K562 (cell line): ENCODE data around the gene MGRN1. TPM values are rescaled to one million over a fixed set of nuclear protein-coding genes. Genes with fewer than 3 reads are reported as not detected.

Experiments
- CBFB ChIP-seq: sonication (generic); formaldehyde crosslinking; IDR thresholded peaks from 2 replicates; pipeline ENCODE4 v1.4.0; 2020; ENCODE audit warnings: mild to moderate bottlenecking, missing genetic modification reagents
- CEBPG ChIP-seq, 3 experiments: fragments of 200-800 bp in 1 of 3; sonication (Bioruptor generic) in 1 of 3; sonication (generic) in 1 of 3; formaldehyde crosslinking in 1 of 3; IDR thresholded peaks in 2 of 3; conservative IDR thresholded peaks in 1 of 3; 2 replicates each; pipeline versions ENCODE4 v1.6.1 to v1.8.0; 2016 to 2022; ENCODE audit warnings: missing compliant biosample characterization in 2 of 3, missing genetic modification characterization in 2 of 3, mild to moderate bottlenecking in 1 of 3, missing genetic modification reagents in 1 of 3
- ETV6 ChIP-seq, 3 experiments: fragments of 150-350 bp in 1 of 3; sonication (generic) in 1 of 3; formaldehyde crosslinking in 1 of 3; IDR thresholded peaks; 2 replicates each; pipeline versions ENCODE4 v1.6.1 to v1.8.0; 2014 to 2022; ENCODE audit warnings: borderline replicate concordance in 2 of 3, low read depth in 2 of 3, antibody characterized with exemption in 1 of 3, low read length in 1 of 3, mild to moderate bottlenecking in 1 of 3, missing genetic modification reagents in 1 of 3
- FOXO4 ChIP-seq: fragments of 450-650 bp; formaldehyde crosslinking; IDR thresholded peaks from 2 replicates; pipeline ENCODE4 v1.4.0; 2020; ENCODE audit warnings: mild to moderate bottlenecking, moderate library complexity
- NFXL1 ChIP-seq: fragments of 450-650 bp; formaldehyde crosslinking; IDR thresholded peaks from 2 replicates; pipeline ENCODE4 v1.4.0; 2021; ENCODE audit warnings: mild to moderate bottlenecking
- NR1H2 ChIP-seq: sonication (generic); formaldehyde crosslinking; IDR thresholded peaks from 2 replicates; pipeline ENCODE4 v1.4.0; 2020; ENCODE audit warnings: mild to moderate bottlenecking, missing genetic modification reagents
- RNF219 ChIP-seq: fragments of 250-450 bp; sonication (Bioruptor Pico); IDR thresholded peaks from 2 replicates; pipeline ENCODE4 v1.5.0; 2022; ENCODE audit warnings: mild to moderate bottlenecking
- USF2 ChIP-seq: sonication (generic); formaldehyde crosslinking; IDR thresholded peaks from 2 replicates; pipeline ENCODE4 v1.5.0; 2020; ENCODE audit warnings: missing genetic modification reagents
- ZBTB40 ChIP-seq, 2 experiments: fragments of 450-650 bp in 1 of 2; sonication (generic) in 1 of 2; formaldehyde crosslinking in 1 of 2; IDR thresholded peaks; 2 replicates each; pipeline versions ENCODE4 v1.7.1 to v1.9.0; 2016 to 2022; ENCODE audit warnings: inconsistent platforms in 1 of 2, mild to moderate bottlenecking in 1 of 2, missing genetic modification reagents in 1 of 2
- ZNF780A ChIP-seq: fragments of 250-450 bp; sonication (Bioruptor Pico); IDR thresholded peaks from 2 replicates; pipeline ENCODE4 v1.5.0; 2021; ENCODE audit warnings: mild to moderate bottlenecking
- polyA plus RNA-seq, 8 experiments: library from polyadenylated mRNA; depleted of rRNA in 4 of 8; stranded (reverse) in 5 of 8; unstranded in 3 of 8; fragments of >200 nt; fragmentation: Nextera tagmentation in 2 of 8; fragmentation: Illumina TruSeq in 1 of 8; extraction: Ambion mirVana in 2 of 8; extraction: Trizol in 1 of 8; gene quantifications; 2 replicates each; pipeline versions ENCODE4 v1.2.1 to v1.2.3, GENCODE V29; 2011 to 2014; ENCODE audit warnings: inconsistent platforms in 1 of 8, missing spikeins in 1 of 8
- total RNA-seq, 7 experiments: library from RNA; depleted of rRNA in 6 of 7; stranded (reverse); fragments of >200 nt in 6 of 7; fragmentation: Illumina TruSeq in 2 of 7; extraction: Trizol in 2 of 7; gene quantifications; 2 replicates each; pipeline versions ENCODE4 v1.2.1 to v1.2.3, GENCODE V29; 2011 to 2021; ENCODE audit warnings: low replicate concordance in 1 of 7

MGRN1 gene
- total and polyA plus RNA-seq, 9 of the 15 experiments (the other 6 are each of a cell fraction or from before 2014, with no cell fraction given), result 0.15 to 37.9 (median 6.0) TPM

GRCh38 chr16:4624015-4624826 lies at the start of gene MGRN1 (continued):
- TF ChIP-seq ETV6 (IDR thresholded peaks at IDR 0.05; ENCODE audit: borderline replicate concordance in 1 of 2, low read depth in 2 of 2, low read length in 1 of 2) (no peak), ETV6 (CRISPR knock-in tag; IDR thresholded peaks at IDR 0.05; ENCODE audit: borderline replicate concordance) (no peak), NR1H2 (CRISPR knock-in tag) (no peak), FOXO4 (CRISPR knock-in tag) (no peak), NFXL1 (CRISPR knock-in tag) (no peak), CBFB (CRISPR knock-in tag) (no peak), ZBTB40 (IDR thresholded peaks at IDR 0.05) (no peak), ZBTB40 (CRISPR knock-in tag; IDR thresholded peaks at IDR 0.05) (no peak), USF2 (no peak; the same call in 1 of the 2 replicates), CEBPG (CRISPR knock-in tag; IDR thresholded peaks at IDR 0.05) (no peak), CEBPG (tag; conservative IDR thresholded peaks at IDR 0.05 in 1 of 2, IDR thresholded peaks at IDR 0.05 in 1 of 2) (0 out of 4 replicates have a peak, but pooled peaks of 1 of the 2 experiments have one; percentile 9), RNF219 (CRISPR knock-in tag) (no peak), ZNF780A (CRISPR knock-in tag) (no peak)
